Sciatic nerve (tissue), 2 donors: ENCODE data around the gene MAP9. TPM values are rescaled to one million over a fixed set of nuclear protein-coding genes. Genes with fewer than 3 reads are reported as not detected.
"Not testable (repeated sequence)": the region's sequence is repeated elsewhere in the genome, so short reads cannot be mapped to it uniquely, and the experiment has no call there.

Source experiments
- ATAC-seq: fragments of 200-7000 bp; cut with Tn5 transposase; one replicate; pipeline ENCODE4 v1.9.1; 2020; ENCODE audit warnings: mild to moderate bottlenecking, moderate library complexity
- DNase-seq: peaks from one replicate; pipeline ENCODE4 v3.0.0-alpha.2; 2020; ENCODE audit warnings: low spot score
- intact Hi-C: fragments of 100-400 bp; cut with DNase I; formaldehyde crosslinking; loops from one replicate; pipeline ENCODE4 v1.14.2; 2022
- total RNA-seq: library from RNA; stranded (reverse); fragmentation: NEBNext Ultra II Directional; extraction: Animal tissue kit (Norgen Biotek cat#: 25700); gene quantifications from one replicate; pipeline ENCODE4 v1.2.1, GENCODE V29; 2021
- donor health status: DM: no; HTN: no; CAD: no.
- donor health status: DM: no; HTN: no; CAD: no.

MAP9 gene
- total RNA-seq, result 15.2 TPM

DNA sequence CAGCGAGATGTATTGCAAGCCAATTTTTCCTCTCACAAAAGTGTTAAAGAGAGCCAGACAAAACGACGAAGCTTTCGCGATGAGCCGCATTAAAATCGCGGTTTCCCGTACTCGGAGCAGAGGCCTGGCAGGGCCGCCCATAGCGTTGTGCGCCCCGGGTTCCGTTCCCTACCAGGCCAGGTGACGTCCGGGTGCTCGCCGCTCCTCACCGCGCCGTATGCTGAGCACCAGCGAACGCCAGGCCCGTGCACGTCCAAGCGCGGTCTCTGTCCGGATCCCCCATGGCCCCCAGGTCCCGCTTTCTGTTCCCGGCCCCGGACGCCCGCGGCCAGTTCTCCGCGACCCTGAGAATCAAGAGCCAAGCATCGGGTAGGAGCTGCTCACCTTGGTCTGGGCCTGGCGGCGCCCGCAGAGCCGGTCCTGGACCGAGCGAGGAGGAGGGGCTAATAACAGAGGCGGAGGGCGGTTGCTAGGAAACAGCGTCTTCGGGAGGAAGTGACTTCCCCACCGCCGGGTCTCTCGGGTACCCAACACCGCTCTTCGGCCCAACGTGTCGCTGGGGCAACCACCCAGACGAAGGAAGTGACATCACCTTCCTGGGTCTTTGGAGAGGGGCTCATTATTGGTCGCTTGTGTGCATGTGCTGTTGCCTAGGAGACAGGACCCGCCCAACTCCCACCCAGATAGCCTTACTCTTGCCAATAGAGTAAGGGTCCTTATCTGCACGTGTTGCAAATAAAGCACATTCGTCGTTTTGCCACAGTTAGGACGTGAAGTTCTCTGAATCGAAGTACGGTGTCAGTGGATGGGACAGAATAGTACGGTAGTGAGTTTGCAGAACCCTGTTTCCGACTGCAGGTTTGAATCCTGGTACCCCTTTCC, at the start of gene MAP9:
MAP9 (minus strand) TSS at position 579 of the 882 bp plus-strand sequence. CDS start 1,115 bp downstream, outside the sequence.
- ATAC-seq (peak; percentile 99), DNase-seq (peak; percentile 93)
- intact Hi-C loops, result no loop called here

DNA sequence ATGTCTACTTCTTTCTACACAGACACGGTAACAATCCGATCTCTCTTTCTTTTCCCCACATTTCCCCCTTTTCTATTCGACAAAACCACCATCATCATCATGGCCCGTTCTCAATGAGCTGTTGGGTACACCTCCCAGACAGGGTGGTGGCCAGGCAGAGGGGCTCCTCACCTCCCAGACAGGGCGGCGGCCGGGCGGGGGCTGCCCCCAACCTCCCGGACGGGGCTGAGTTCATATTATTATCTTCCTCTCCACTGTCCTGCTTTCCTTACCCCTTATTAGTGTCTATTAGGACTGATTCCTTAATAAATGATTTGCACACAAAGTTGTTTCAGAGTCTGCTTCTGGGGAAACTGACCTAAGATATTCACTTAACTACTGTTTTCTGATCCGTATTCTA, 48.0 kb upstream of the MAP9 start:
- DNase-seq, ATAC-seq, intact Hi-C loops: not testable (repeated sequence)

DNA sequence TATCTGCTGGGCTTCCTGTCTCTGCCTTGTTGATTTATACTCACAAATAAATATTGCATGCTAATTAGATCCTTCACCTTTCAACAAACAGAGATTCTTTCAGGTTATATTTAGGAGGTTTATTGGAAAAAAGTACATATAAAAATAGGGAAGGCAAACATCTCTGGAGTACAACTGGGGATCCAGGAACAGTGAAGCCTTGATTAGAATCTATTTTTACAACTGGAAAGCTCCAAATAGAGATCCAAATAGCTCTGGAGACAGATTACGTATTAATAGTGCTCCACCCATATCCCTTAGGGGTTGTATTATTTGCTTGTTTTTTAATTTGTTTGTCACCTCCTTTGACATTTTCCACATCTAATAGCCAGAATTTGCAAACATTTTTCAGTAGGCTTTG, 46.9 kb upstream of the MAP9 start:
- intact Hi-C loops, result no loop called here
- ATAC-seq, result no peak
- DNase-seq, result no peak

DNA sequence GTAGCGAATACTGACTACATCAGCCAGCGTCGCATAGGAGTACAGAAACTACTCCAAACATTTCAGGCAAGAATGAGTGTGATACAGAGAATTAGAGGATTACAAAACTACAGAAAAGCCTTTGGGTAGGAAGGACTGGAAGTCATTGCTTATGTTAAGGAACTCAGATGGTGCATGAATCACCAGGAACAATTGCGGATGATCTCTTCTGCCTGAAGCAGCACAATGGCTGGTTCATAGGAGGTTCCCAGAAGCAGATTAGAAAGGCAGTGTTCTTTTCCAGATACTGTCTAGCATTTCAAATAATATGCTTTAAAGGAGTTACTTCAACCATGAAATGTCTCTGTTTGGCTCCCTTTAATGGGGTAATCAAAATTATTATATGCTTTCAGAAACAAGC, 42.5 kb upstream of the MAP9 start:
- intact Hi-C loops, result no loop called here
- DNase-seq, result no peak
- no peak for ATAC-seq

DNA sequence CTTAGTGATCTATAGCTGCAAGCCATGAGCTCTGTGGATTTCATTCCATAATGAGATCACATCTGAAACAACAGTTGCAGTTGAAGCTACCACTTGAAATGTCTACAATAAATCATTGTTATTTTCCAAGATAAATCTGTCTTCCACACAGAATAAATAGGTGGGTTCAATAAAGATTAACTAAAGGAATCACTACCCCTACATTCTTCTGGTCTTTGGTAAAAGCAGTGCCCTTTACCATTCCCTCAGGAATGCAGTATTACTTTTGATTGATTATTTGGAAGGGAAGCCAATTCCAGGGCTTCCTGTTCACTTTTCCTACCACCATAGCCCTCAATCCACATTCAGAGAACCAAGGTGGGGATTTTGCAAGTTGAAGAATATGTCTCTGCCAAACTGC, 38.9 kb upstream of the MAP9 start:
- no peak for DNase-seq
- no peak for ATAC-seq
- intact Hi-C loops, result no loop called here

DNA sequence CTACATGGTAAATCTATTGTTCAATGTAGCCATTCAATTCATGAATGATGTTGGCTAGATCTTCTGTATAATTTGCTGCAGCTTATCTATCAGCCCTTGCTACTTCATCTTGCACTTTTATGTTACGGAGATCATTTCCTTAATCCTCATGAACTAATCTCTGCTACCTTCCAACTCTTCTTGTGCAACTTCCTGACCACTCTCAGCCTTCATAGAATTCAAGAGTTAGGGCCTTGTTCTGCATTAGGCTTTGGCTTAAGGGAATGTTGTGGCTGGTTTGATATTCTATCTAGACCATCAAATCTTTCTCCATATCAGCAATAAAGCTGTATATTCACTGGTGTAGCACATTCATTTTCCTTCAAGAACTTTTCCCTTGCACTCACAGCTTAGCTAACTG, 36.7 kb upstream of the MAP9 start:
- no peak for ATAC-seq
- intact Hi-C loops, result no loop called here

DNA sequence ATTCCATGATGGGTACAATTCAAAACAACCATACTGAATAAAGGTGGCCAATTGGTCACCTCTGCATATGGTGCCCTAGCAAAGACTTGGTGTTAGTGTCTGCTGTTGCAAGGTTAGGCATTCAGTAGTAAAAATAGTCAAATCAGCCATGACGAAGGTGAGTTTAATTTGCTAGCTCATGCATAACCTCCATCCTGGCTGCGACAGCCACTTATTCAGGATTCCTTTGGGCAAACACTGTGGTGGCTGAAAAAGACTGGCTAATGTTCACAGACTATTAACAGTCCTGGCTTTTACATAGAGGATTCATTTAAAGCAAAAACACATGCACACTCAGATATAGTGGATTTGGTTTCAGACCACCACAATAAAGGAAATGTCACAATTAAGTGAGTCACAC, 34.8 kb upstream of the MAP9 start:
- intact Hi-C loops, result no loop called here
- ATAC-seq, result no peak
- no peak for DNase-seq

More for the DNA sequence above, 36.7 kb upstream of the MAP9 start:
- no peak for DNase-seq

DNA sequence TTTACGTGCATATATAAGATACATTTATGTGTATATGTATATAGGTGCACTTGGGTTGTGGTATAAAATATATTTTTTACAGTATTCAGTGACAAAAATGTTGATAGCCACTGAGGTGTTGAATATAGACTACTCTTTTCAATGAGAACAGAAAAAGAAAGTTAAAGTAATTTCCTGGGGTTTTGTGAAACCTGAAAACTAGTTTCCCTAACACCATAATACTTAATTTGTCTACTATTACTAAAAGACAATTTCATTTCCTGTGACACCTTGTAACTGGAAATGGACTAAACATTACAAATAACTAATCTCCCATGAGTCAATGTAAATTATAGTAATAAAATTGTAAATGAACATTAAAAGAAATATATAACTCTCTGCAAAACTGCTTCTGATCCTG, 32.0 kb upstream of the MAP9 start:
- DNase-seq (no peak), ATAC-seq (no peak)
- intact Hi-C loops, result no loop called here

DNA sequence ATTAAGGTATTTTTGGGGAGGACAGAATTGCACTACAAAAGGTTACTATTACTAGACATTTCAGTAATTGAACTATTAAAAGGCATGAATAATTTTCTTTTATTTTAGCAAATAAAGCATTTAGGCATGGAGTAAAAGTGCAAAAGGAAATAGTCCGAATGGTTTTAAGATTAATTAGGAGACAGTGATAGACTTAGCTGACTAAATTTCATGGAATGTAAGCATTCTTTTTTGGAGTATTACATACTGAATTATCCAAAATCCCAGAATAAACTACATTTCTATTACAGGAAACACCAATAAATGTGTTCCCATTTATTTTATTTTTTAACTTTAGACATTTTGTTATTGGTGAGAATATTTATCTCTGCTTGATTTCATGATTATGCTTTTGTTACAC, 30.7 kb upstream of the MAP9 start:
- intact Hi-C loops, result no loop called here
- no peak for ATAC-seq

DNA sequence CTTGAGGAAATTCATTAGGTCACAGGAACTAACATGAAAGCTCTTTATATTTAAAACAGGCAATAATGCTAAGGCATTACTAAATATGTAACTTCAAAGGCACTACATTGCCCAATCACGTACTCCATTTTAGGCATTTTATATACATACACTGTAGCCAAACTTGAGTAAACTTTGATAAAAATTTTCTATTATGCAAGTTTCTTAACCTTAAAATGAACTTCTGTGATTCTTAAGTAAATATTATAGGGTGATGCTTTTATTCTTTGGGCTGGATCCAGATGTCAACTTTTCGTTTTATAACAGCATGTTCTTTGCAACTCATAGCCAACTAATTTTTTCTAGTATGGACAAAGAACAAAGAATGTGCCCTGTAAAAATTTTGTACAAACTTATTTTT, 28.3 kb upstream of the MAP9 start:
- DNase-seq (no peak), ATAC-seq (no peak)
- intact Hi-C loops, result no loop called here

More for the DNA sequence above, 30.7 kb upstream of the MAP9 start:
- no peak for DNase-seq

DNA sequence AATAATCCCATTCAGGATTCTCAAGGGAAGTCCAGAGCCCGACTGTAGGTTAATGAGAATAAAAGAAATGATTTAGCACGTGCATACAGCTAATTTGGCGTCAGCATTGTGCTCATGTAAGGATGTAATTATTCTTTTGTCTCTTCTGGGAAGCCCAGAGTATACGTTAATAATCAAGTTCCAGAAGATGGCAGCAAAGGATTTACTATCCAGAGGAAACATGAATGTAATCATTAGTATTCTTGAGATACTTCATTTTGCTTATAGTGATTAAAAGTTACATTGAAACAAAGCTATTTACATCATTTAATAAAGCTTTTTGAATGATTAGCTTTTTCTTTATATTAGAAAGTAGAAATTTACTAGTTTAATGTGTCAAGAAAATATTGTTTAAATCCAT, 27.1 kb upstream of the MAP9 start:
- intact Hi-C loops, result no loop called here
- DNase-seq (no peak), ATAC-seq (no peak)

DNA sequence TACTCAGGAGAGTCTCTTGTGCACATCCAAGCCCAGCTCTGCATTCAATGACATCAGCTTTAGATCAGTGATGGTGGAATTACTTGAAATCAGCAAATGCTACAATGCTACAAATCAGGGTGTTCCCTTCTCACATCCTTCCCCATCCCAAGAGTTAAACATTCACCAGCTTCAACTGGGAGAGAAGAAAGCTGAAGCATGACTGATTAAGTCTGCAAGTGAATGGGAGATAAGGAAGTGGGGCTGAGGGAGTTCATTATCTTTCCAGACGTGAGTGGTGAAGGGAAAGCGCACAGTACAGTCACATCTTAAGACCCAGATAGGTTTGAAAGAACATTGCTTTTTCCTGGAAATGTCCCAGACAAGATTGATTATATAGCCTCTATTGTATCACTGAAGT, 26.2 kb upstream of the MAP9 start:
- no peak for DNase-seq
- intact Hi-C loops, result no loop called here
- ATAC-seq, result no peak

DNA sequence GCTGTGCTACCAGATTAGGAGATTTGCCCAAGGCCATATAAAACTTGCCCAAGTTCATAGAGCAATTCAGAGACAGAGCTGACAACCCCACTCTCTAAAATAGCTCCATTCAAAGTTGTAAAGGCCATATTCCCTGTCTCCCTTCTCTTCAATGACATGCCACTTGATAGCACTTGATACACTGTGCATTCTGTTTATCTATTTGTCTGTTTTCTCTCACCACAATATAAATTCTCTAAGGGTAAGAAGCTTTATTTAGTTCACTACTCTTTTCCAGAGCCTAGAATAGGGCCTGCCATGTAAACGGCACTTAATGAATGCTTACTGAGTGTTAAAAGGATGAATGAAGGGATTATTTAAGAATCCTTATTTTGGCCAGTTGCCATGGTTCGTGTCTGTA, 24.1 kb upstream of the MAP9 start:
- DNase-seq (no peak), ATAC-seq (no peak)
- intact Hi-C loops, result no loop called here

DNA sequence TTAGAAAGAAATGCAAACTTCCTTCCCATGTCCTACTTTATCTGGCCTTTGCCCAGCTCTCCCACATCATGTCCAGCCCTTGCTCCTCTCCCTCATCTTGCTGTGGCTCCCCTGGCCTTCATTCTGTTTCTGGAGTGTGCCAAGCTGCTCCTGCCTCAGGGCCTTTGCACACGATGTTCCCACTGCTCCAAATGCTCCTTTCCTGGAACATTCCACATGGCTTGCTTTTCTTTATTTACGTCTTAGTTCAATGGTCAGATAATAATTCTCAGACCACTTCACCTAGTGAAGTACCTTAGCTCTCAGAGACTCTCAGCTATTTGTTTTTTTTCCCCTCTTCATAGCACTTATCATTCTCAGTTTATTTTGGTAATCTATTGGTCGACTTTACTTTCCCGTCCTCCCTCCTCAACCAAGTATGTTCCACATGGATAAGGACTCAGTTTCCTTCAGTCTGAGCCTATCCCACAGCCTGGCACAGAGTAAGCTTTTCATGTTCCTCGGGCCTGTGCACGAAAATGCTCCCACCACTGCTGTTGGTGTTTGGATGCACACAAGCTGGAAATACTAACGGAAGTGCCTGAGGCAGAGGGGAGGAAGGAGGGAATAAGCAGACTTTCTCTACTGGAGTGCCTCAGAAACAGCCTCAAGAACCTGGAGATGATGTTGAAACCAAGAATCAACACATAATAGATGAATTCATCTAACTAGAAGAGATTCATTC, 23.4 kb upstream of the MAP9 start:
- intact Hi-C loops, result no loop called here
- no peak for DNase-seq
- ATAC-seq, result no peak

DNA sequence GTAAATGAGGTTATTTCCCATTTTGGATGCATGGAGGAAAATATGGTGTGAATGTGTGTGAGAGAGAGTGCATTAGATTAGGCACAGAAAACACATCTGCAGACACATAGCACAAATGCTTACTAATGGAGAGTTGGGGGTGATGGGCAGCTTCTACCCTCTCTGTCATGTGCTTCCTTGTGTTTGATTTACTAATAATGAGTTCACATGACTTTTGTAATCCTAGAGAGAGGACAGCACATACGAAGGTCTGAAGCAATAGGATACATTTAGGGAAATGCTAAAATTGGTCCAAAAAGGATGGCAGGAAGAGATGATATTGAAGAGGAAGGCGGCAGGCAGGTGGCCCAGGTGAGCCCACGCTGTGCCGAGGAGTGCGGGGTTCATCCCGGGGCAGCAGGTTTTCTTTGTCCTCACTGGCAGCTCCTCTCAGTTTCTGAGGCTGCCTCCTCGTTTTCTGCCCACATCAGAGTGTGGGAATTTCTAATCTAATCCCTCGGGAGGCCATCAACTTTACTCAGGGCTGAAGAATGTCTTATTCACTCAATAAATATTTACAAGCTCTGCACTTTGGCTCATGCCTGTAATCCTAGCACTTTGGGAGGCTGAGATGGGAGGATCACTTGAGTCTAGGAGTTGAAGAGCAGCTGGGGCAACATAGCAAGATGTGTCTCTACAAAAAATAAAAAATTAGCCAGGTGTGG, 15.9 kb upstream of the MAP9 start:
- intact Hi-C loops, result no loop called here
- DNase-seq (no peak), ATAC-seq (no peak)

DNA sequence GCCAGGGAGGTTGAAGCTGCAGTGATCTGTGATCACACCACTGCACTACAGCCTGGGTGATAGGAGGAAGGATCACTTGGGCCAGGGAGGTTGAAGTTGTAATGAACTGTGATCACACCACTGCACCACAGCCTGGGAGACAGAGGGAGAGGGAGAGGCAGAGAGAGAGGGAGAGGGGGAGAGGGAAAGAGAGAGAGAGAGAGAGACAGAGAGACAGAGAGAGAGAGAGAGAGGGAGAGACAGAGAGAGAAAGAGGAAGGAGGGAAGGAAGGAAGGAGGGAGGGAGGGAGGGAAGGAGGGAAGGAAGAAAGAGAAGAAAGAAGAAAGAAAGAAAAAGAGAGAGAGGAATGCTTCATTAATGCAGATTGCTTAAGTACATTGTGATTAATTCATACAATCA, 15.2 kb upstream of the MAP9 start:
- ATAC-seq (no peak), DNase-seq (no peak)
- intact Hi-C loops, result no loop called here

DNA sequence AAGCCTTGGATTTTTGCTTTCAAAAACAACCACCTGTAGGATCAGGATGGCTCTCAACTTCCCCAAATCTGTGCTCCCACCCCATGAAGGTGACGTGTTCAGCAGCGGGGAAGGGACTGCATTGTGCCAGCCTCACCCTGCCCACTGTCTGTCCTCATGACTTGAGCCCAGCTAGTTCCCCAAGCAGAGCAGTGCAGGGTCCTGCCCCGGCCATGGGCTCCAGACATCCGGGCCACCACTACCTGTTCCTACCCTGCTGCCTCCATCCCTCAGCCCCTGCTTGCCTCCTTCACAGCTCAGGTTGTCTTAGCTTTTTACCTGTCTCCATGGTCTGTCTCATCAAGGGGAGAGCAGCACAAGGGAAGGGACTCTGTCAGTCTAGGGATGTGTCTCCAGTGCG, 11.4 kb upstream of the MAP9 start:
- DNase-seq (no peak), ATAC-seq (no peak)
- intact Hi-C loops, result no loop called here

DNA sequence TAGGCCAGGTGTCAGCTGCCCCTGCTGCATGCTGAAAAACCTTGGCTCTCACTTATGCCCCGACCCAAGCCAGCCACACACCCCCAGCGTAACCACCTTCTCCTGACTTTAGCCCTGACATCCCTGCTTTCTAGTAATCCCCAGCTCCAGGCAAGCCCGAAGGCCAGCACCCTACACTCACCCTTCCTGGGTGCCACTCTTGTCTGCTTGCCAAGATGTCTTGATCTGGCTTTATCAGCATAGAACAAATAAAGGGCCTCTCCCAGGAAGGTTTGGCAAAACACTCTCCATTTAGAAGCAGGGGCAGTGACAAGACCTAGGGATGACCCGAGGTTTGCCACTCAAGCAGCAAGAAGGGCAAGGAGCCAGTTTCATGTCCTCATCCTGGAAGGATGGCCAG, 6.8 kb upstream of the MAP9 start:
- intact Hi-C loops, result no loop called here
- DNase-seq, result no peak
- ATAC-seq, result no peak

DNA sequence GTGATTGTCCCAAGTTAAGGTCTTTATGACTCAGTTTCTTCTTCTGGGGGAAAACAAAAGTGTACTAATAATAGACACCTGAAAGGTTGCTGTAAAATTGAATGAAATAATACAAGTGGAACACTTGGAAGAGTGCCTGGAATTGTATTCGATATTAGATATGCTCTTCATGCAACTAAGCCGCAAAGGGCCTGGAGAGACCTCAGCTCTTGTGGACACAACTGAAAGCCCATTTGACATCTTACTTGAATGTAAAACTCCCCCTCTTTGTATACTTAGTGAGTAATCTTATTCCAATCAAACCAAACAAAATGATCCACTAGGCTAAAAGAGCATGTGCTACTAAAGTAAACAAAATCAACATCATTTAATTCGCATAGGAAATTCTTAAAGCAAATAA, 511 bp upstream of the MAP9 start:
- no peak for ATAC-seq
- intact Hi-C loops, result no loop called here
- DNase-seq, result no peak
